Measurements from ENCODE around the gene NDUFB8. TPM values are rescaled to one million over a fixed set of nuclear protein-coding genes. Genes with fewer than 3 reads are reported as not detected.

NDUFB8 gene
- total and polyA plus RNA-seq, 2 donors (not counting 3 experiments of a cell fraction or from before 2014, with no cell fraction given), result 193 to 526 TPM

- DNase-seq (ENCODE audit: low read depth, low spot score), result peak; percentile 18
- no peaks in the 10 kb centered on the region for H3K27me3 ChIP-seq (ENCODE audit: control insufficient read depth in 2 of 2, insufficient read depth in 2 of 2, low read length in 2 of 2)
- TF ChIP-seq EZH2 (IDR thresholded peaks at IDR 0.05; ENCODE audit: borderline replicate concordance, low read depth, low read length, severe bottlenecking), result no peak
- TF ChIP-seq POLR2A (IDR thresholded peaks at IDR 0.05; ENCODE audit: low read depth, low read length), result no peak
- no peak for TF ChIP-seq CTCF (IDR thresholded peaks at IDR 0.05; ENCODE audit: extremely low read depth in 1 of 2, insufficient read depth in 1 of 2, low read depth in 1 of 2, low read length in 2 of 2)
- TF ChIP-seq POLR2AphosphoS5 (IDR thresholded peaks at IDR 0.05; ENCODE audit: insufficient read depth, low read depth, low read length), result no peak
- TF ChIP-seq MAX (IDR thresholded peaks at IDR 0.05; ENCODE audit: insufficient read depth, insufficient read length), result no peak
- no peak for TF ChIP-seq GATA2 (IDR thresholded peaks at IDR 0.05; ENCODE audit: insufficient read depth, insufficient read length, low read depth, low read length)
- TF ChIP-seq MYC (IDR thresholded peaks at IDR 0.05; ENCODE audit: low read depth, low read length), result no peak
- no peak for TF ChIP-seq JUN (IDR thresholded peaks at IDR 0.05; ENCODE audit: borderline replicate concordance, insufficient read depth, insufficient read length, low read depth)
- peak overlapping the region; percentile 56 to 81 (median 78) for H3K4me3 ChIP-seq (replicated peaks in 1 of 3; ENCODE audit: insufficient read depth in 1 of 3, low read depth in 1 of 3, low read length in 3 of 3)
- no peaks in the 10 kb centered on the region for H3K9me1 ChIP-seq (replicated peaks; ENCODE audit: control insufficient read depth, extremely low read depth, insufficient read depth, low read length)
- ChIA-PET POLR2A (no interaction called here), CTCF (interaction anchor here (3.2 kb wide), 1 partner anchor 10 kb away, joined by 28 read pairs; the partner anchor contains the start of gene SEC31B)
- H3K4me2 ChIP-seq (ENCODE audit: insufficient read depth, low read length), result peak overlapping the region; percentile 98
- dilution Hi-C loops (cut with MboI; ENCODE audit: extremely low pct_ligation_motif_present, low sequenced_read_pairs), result no loop called here
- FAIRE-seq, result no peak
- intact Hi-C loops (cut with micrococcal nuclease), result loop anchor here (1.0 kb wide), 1 partner anchor 9 kb away; no protein-coding TSS in a partner anchor
- H3K79me2 ChIP-seq (ENCODE audit: control insufficient read depth, insufficient read depth, low read length), result peaks cover 21% of the 10 kb centered on the region
- peak overlapping the region; percentile 99 for H2AFZ ChIP-seq (ENCODE audit: low read depth, low read length)
- BruUV-seq (replicated peaks), result no TSS peak
- H4K20me1 ChIP-seq (replicated peaks; ENCODE audit: control insufficient read depth, extremely low read depth, insufficient read depth, low read length), result no peaks in the 10 kb centered on the region
- H3K9ac ChIP-seq (replicated peaks; ENCODE audit: extremely low read depth, insufficient read depth, low read length), result peak overlapping the region; percentile 93
- peaks cover 14% of the 10 kb centered on the region for H3K4me1 ChIP-seq (ENCODE audit: control insufficient read depth, extremely low read depth, insufficient read depth, low read length)
- H3K9me3 ChIP-seq (replicated peaks; ENCODE audit: control insufficient read depth, insufficient read depth, low read length), result no peaks in the 10 kb centered on the region
- peaks cover 11 to 17% of the 10 kb centered on the region in 2 experiments for H3K36me3 ChIP-seq (ENCODE audit: control insufficient read depth in 2 of 2, extremely low read depth in 1 of 2, insufficient read depth in 2 of 2, low read length in 2 of 2)
- peak overlapping the region; percentile 49 for H3K27ac ChIP-seq (ENCODE audit: insufficient read depth, low read depth, low read length)
Observed at GRCh38 chr10:100528921-100529474, 673 bp downstream of the NDUFB8 start.
